NK-92 treated with Interleukin-12 subunit alpha and Interleukin-12 subunit beta, amount 100 ng/mL, for 24 hours (cell line): ENCODE data around the gene SMIM17.
"Not testable (repeated sequence)": the region's sequence is repeated elsewhere in the genome, so short reads cannot be mapped to it uniquely, and the experiment has no call there.

ENCODE experiments used
- DNase-seq: peaks from one replicate; lab custom pipeline; 2025; lab: John Stamatoyannopoulos, UW

The SMIM17 gene

GRCh38 chr19:56660381-56661107, 17.6 kb downstream of the SMIM17 start:
- no peak for DNase-seq

- DNase-seq = no peak
These were observed 18.3 kb downstream of the SMIM17 start for GRCh38 chr19:56661248-56661647.

- DNase-seq = no peak
These were observed 21.1 kb downstream of the SMIM17 start for GRCh38 chr19:56663931-56664500.

GRCh38 chr19:56664511-56664910, 21.6 kb downstream of the SMIM17 start:
- DNase-seq = no peak

GRCh38 chr19:56667311-56667870, 24.4 kb downstream of the SMIM17 start:
- no peak for DNase-seq

GRCh38 chr19:56668676-56669075, 25.7 kb downstream of the SMIM17 start:
- no peak for DNase-seq

GRCh38 chr19:56670401-56670960, 27.5 kb downstream of the SMIM17 start:
- no peak for DNase-seq

- DNase-seq = no peak
These were observed 28.1 kb downstream of the SMIM17 start for GRCh38 chr19:56670961-56671612.

GRCh38 chr19:56671613-56671994, 28.6 kb downstream of the SMIM17 start, which contains the start of gene ZNF835:
Gene ZNF835 (minus strand): TSS chr19:56671757. CDS start chr19:56665198, 6,559 bp downstream.
- no peak for DNase-seq

GRCh38 chr19:56672610-56673009, 29.7 kb downstream of the SMIM17 start:
- not testable (repeated sequence) for DNase-seq

GRCh38 chr19:56678205-56678604, 35.2 kb downstream of the SMIM17 start:
- DNase-seq = no peak

- DNase-seq = no peak
These were observed 38.7 kb downstream of the SMIM17 start for GRCh38 chr19:56681702-56682101.

- no peak for DNase-seq
These were observed 40.2 kb downstream of the SMIM17 start for GRCh38 chr19:56683116-56683515.

GRCh38 chr19:56687031-56687430, 44.1 kb downstream of the SMIM17 start:
- no peak for DNase-seq

- no peak for DNase-seq
These were observed 46.2 kb downstream of the SMIM17 start for GRCh38 chr19:56689198-56689597.

GRCh38 chr19:56690670-56691069, 47.7 kb downstream of the SMIM17 start:
- no peak for DNase-seq

GRCh38 chr19:56692206-56692895, 49.4 kb downstream of the SMIM17 start:
- no peak for DNase-seq

- DNase-seq = no peak
These were observed 56.6 kb downstream of the SMIM17 start for GRCh38 chr19:56699552-56699951.

- DNase-seq = no peak
These were observed 58.9 kb downstream of the SMIM17 start for GRCh38 chr19:56701895-56702294.

GRCh38 chr19:56705939-56706338, 63.0 kb downstream of the SMIM17 start:
- DNase-seq = no peak
